GM23338 (cell line): Measurements from ENCODE around the gene LTN1. TPM values are rescaled to one million over a fixed set of nuclear protein-coding genes. Genes with fewer than 3 reads are reported as not detected.

Experiments used
- ATAC-seq: fragments of 200-7000 bp; cut with Tn5 transposase; 3 replicates; pipeline ENCODE4 v1.9.1; 2020
- DNase-seq: peaks from one replicate; pipeline ENCODE4 v3.0.0-alpha.2; 2015; ENCODE audit warnings: low spot score
- H2AFZ ChIP-seq: fragments of 200-600 bp; sonication (generic); 2 replicates; pipeline ENCODE4 v1.8.0; 2016; ENCODE audit warnings: antibody characterized with exemption, mild to moderate bottlenecking, moderate library complexity
- H3F3A ChIP-seq: fragments of 200-600 bp; sonication (generic); replicated peaks from 2 replicates; pipeline ENCODE4 v1.8.0; 2017; ENCODE audit warnings: antibody characterized with exemption, mixed run types, low read depth
- H3K27ac ChIP-seq: fragments of 200-600 bp; sonication (generic); 2 replicates; pipeline ENCODE4 v1.6.1; 2016; ENCODE audit warnings: low read depth
- H3K27me3 ChIP-seq: fragments of 200-600 bp; sonication (generic); 2 replicates; pipeline ENCODE4 v1.8.0; 2016; ENCODE audit warnings: mild to moderate bottlenecking, mixed run types, moderate library complexity; ENCODE audit not compliant: insufficient read depth
- H3K36me3 ChIP-seq: fragments of 200-600 bp; sonication (generic); 2 replicates; pipeline ENCODE4 v1.8.0; 2016; ENCODE audit warnings: mild to moderate bottlenecking; ENCODE audit not compliant: insufficient read depth
- H3K4me1 ChIP-seq: fragments of 200-600 bp; sonication (generic); 2 replicates; pipeline ENCODE4 v1.8.0; 2016; ENCODE audit warnings: mild to moderate bottlenecking, moderate library complexity; ENCODE audit not compliant: insufficient read depth
- H3K4me2 ChIP-seq: fragments of 200-600 bp; sonication (generic); 2 replicates; pipeline ENCODE4 v1.7.1; 2017; ENCODE audit warnings: mixed run types
- H3K4me3 ChIP-seq: fragments of 200-600 bp; sonication (generic); 2 replicates; pipeline ENCODE4 v1.6.1; 2016; ENCODE audit warnings: mixed run types
- H3K79me2 ChIP-seq: fragments of 200-600 bp; sonication (generic); replicated peaks from 2 replicates; pipeline ENCODE4 v1.8.0; 2017; ENCODE audit warnings: mild to moderate bottlenecking; ENCODE audit not compliant: insufficient read depth
- H3K9me2 ChIP-seq: fragments of 200-600 bp; sonication (generic); 2 replicates; pipeline ENCODE4 v1.8.0; 2017; ENCODE audit not compliant: insufficient read depth
- H4K20me1 ChIP-seq: fragments of 200-600 bp; sonication (generic); replicated peaks from 2 replicates; pipeline ENCODE4 v1.8.0; 2017; ENCODE audit warnings: mild to moderate bottlenecking; ENCODE audit not compliant: insufficient read depth
- H3K27ac Mint-ChIP-seq: 2 replicates; pipeline ENCODE4 v1.8.0; 2020; ENCODE audit warnings: inconsistent platforms, mild to moderate bottlenecking, moderate library complexity, mixed read lengths
- H3K27me3 Mint-ChIP-seq: 3 replicates; pipeline ENCODE4 v1.8.0; 2022; ENCODE audit warnings: low read depth, mild to moderate bottlenecking, moderate library complexity, mixed read lengths, inconsistent platforms; ENCODE audit not compliant: insufficient read depth, poor library complexity
- H3K36me3 Mint-ChIP-seq: 3 replicates; pipeline ENCODE4 v1.8.0; 2021; ENCODE audit warnings: low read depth, mild to moderate bottlenecking, inconsistent platforms, moderate library complexity, mixed read lengths
- H3K4me1 Mint-ChIP-seq: 3 replicates; pipeline ENCODE4 v1.8.0; 2020; ENCODE audit warnings: mild to moderate bottlenecking, inconsistent platforms, mixed read lengths
- H3K4me3 Mint-ChIP-seq: 3 replicates; pipeline ENCODE4 v1.8.0; 2021; ENCODE audit warnings: moderate library complexity, mild to moderate bottlenecking, inconsistent platforms, mixed read lengths
- H3K9me3 Mint-ChIP-seq: 3 replicates; pipeline ENCODE4 v1.8.0; 2020; ENCODE audit warnings: moderate library complexity, mild to moderate bottlenecking, inconsistent platforms, mixed read lengths
- ETS1 ChIP-seq: IDR thresholded peaks from 2 replicates; pipeline ENCODE4 v1.6.1; 2016; ENCODE audit warnings: antibody characterized with exemption
- EZH2phosphoT487 ChIP-seq: fragments of 200-600 bp; sonication (generic); IDR thresholded peaks from one replicate; pipeline ENCODE4 v1.8.1; 2018; ENCODE audit warnings: antibody characterized with exemption; ENCODE audit not compliant: unreplicated experiment
- JUNB ChIP-seq: IDR thresholded peaks from one replicate; pipeline ENCODE4 v1.6.1; 2016; ENCODE audit warnings: antibody characterized with exemption; ENCODE audit not compliant: unreplicated experiment
- NANOG ChIP-seq: IDR thresholded peaks from 2 replicates; pipeline ENCODE4 v1.6.1; 2016; ENCODE audit warnings: antibody characterized with exemption, borderline replicate concordance
- POLR2AphosphoS5 ChIP-seq: IDR thresholded peaks from 2 replicates; pipeline ENCODE4 v1.6.1; 2016; ENCODE audit warnings: antibody characterized with exemption, low read depth
- REST ChIP-seq: IDR thresholded peaks from one replicate; pipeline ENCODE4 v1.6.1; 2018; ENCODE audit warnings: antibody characterized with exemption; ENCODE audit not compliant: unreplicated experiment
- STAT1 ChIP-seq: IDR thresholded peaks from one replicate; pipeline ENCODE4 v1.6.1; 2016; ENCODE audit warnings: antibody characterized with exemption; ENCODE audit not compliant: unreplicated experiment
- ZNF114 ChIP-seq: fragments of 250-450 bp; sonication (Bioruptor Pico); IDR thresholded peaks from 2 replicates; pipeline ENCODE4 v1.5.0; 2020; ENCODE audit warnings: mild to moderate bottlenecking, moderate library complexity
- ZNF462 ChIP-seq: fragments of 250-450 bp; sonication (Bioruptor Pico); IDR thresholded peaks from 2 replicates; pipeline ENCODE4 v1.5.0; 2020; ENCODE audit warnings: mild to moderate bottlenecking, moderate library complexity
- polyA plus RNA-seq: library from polyadenylated mRNA; unstranded; fragments of >200 nt; fragmentation: Nextera tagmentation; extraction: Ambion mirVana; gene quantifications from 2 replicates; pipeline ENCODE4 v1.2.1, GENCODE V29; 2016
- total RNA-seq: library from RNA; depleted of rRNA; stranded (reverse); fragments of >200 nt; shearing (Covaris generic); gene quantifications from 2 replicates; pipeline ENCODE4 v1.2.3, GENCODE V29; 2014

Gene LTN1
- total and polyA plus RNA-seq, 2 experiments from 2014 or later = 11.1 to 26.1 TPM

- TF ChIP-seq ZNF462 (CRISPR knock-in tag) = no peak
- TF ChIP-seq POLR2AphosphoS5 = no peak
- TF ChIP-seq NANOG = no peak
These were observed 33.1 kb downstream of the LTN1 start (continued) for GRCh38 chr21:28959367-28960099.

- Histone ChIP-seq H3K4me1 (no peaks in the 10 kb centered on the region), H3K27ac (no peak overlapping the region), H2AFZ (no peak overlapping the region), H3K79me2 (no peaks in the 10 kb centered on the region), H3K9me2 (no peaks in the 10 kb centered on the region), H3F3A (no peaks in the 10 kb centered on the region), H3K4me2 (no peak overlapping the region), H3K4me3 (no peak overlapping the region), H3K27me3 (no peaks in the 10 kb centered on the region), H4K20me1 (no peaks in the 10 kb centered on the region), H3K36me3 (peaks cover 10% of the 10 kb centered on the region; the same call in 1 of the 2 replicates)
- DNase-seq (no peak), ATAC-seq (no peak)
- TF ChIP-seq REST (no peak), ETS1 (no peak), EZH2phosphoT487 (no peak), ZNF114 (CRISPR knock-in tag) (no peak), STAT1 (no peak), JUNB (no peak)
- Mint-ChIP-seq H3K4me1 (no peaks in the 10 kb centered on the region), H3K36me3 (peaks cover 12% of the 10 kb centered on the region; the same call in 2 of the 3 replicates), H3K4me3 (no peak overlapping the region), H3K27me3 (no peaks in the 10 kb centered on the region), H3K27ac (no peak overlapping the region), H3K9me3 (no peaks in the 10 kb centered on the region)
These were observed 39.4 kb downstream of the LTN1 start for GRCh38 chr21:28953247-28953646.
